NCI-H2029 (cell line): ENCODE results near the gene SLC29A3.

Source experiments
- DNase-seq: peaks from one replicate; lab custom pipeline; 2025; lab: John Stamatoyannopoulos, UW

SLC29A3 gene

GRCh38 chr10:71321386-71321785 is 2.3 kb downstream of the SLC29A3 start:
- DNase-seq = no peak

- DNase-seq = no peak
Measured at GRCh38 chr10:71323407-71323806, 4.3 kb downstream of the SLC29A3 start.

DNA sequence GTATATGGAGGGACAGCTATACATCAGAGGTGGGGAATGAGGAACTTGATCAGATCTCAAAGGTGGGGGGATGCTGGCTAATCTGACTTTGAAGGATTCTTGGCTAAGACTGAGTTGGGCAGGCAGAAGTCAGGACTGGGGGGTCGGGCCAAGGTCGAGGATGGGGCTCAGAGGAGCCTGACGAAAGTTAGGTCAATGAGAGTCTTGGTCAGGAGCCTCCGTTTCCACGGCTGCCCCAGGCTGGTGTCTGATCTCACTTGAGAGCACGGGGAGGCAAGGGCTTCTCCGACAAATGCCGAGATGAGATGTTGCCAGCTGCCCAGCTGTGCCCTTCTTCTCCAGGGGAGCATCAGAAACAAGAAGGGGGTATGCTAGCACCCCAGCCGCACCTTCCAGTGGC is 5.7 kb downstream of the SLC29A3 start:
- no peak for DNase-seq

DNA sequence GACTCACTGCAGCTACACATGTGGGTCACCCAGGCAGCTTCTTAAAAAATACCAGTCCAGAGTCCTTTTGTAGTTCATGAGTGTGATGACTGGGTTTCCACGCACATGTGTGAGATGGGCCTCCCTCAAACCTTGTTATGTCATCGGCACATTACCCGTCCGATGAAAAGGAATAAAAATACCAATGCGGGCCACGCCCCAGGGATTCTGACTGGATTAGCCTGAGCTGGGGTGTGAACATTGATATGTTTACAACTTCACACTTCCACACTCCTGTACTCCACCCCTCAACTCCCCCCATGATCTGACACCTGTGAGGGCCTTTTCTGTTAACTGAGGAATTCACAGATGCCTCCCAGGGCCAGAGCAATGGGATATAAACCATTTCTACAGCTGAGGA is 6.2 kb downstream of the SLC29A3 start:
- no peak for DNase-seq

DNA sequence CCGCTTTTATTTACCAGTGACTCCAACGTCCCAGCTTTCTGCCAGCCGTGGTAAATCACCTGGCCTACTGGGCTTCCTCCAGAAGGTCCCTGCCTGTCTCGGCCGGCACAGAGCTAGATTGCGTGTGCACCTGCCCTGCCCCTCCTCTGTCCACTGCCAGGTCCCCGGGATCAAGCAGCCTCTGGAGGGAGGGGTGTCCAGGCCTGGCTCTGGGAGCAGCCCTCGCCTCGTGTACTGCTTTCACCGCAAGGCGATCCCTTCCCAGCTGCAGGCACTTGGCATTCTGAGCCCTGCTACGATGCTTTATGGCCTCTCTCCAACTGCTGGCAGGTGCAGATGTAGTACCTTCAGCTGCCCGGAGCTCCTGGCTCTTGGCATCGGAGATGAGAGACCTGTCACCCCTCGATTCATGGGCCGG is 7.4 kb downstream of the SLC29A3 start:
- DNase-seq = peak; percentile 78

GRCh38 chr10:71330789-71331404 is 11.8 kb downstream of the SLC29A3 start:
- no peak for DNase-seq

DNA sequence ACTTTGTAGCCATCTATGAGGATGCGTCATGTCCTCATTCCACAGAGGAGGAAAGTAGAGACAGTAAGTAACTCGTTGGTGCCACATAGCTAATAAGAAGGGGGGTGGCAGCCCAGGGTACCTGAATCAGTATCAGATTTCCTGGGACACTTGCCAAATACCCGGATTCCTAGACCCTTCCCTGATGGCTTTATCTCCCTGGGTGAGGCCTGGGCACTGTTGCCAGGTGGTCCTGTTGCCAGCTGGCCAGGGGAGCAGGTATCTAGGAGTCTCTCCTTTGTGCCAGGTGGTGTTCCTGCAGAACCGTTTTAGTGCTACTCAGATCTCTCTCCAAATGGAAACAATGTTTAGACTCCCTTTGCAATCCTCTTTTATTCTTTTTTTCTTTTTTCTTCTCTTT is 12.7 kb downstream of the SLC29A3 start:
- peak; percentile 52 for DNase-seq

- DNase-seq = no peak
Measured at GRCh38 chr10:71332466-71332865, 13.4 kb downstream of the SLC29A3 start.

- no peak for DNase-seq
Measured at GRCh38 chr10:71333129-71333887, 14.2 kb downstream of the SLC29A3 start.

- no peak for DNase-seq
Measured at GRCh38 chr10:71334221-71334791, 15.2 kb downstream of the SLC29A3 start.

- no peak for DNase-seq
Measured at GRCh38 chr10:71335173-71335708, 16.2 kb downstream of the SLC29A3 start.

DNA sequence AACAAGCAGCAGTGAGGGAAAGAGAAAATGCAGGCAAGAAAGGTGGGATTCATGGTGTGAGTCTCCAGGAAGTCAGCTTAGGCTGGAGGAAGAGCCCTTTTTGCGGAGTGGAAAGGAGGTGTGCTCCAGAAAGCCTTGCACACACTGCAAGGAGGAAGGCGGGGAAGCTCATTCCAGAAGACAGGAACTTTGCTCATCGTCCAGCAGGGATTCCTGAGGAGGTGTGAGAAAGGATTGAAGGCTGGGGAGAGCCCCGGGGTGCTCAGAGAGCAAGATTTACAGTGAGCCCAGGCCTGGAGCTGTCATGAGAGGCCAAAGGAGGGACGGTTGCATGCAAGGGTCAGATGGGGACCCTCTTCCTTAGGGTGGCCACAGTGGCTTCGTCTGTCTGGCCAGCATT is 17.6 kb downstream of the SLC29A3 start:
- DNase-seq = no peak

- DNase-seq = no peak
Measured at GRCh38 chr10:71337219-71337701, 18.2 kb downstream of the SLC29A3 start.

- DNase-seq = no peak
Measured at GRCh38 chr10:71338728-71339495, 19.9 kb downstream of the SLC29A3 start.

DNA sequence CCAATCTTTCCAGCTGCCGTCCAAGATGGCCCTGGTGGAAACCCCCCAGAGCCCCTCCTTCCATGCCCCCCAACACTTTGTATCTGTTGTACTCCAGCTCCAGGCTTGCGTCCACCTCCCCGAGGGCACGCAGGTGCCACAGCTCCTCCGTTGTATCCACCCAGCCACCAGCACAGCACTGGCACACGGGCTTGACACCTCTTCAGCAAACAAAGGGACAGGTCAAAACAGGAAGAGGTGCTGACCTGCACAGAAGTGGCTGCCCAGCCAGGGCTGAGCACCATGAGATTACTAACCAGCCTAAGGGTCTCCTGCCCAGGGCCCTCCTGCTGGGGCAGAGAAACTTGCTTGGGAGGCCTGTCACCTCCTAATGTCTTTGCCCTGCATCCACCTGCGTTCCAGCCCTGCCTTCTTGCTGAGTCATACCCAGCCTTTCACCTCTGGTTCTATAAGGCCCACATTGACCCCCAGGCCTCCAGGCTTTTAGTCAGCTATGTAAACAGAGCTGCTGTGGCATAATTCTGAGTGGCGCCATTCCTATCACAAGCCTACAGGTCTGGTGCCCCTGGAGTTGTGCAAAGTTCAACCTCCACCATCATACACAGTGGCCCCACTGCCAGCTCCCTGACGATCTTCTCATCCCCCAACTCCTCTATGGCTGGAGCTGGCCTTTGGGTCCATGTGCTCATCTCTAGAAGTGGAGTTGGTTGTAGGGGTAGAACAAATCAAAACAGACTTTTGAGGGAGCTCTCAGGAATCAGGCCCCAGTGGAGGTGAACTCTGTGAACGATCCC is 20.9 kb downstream of the SLC29A3 start:
- DNase-seq = no peak

- DNase-seq = no peak
Measured at GRCh38 chr10:71342573-71343391, 23.7 kb downstream of the SLC29A3 start.

DNA sequence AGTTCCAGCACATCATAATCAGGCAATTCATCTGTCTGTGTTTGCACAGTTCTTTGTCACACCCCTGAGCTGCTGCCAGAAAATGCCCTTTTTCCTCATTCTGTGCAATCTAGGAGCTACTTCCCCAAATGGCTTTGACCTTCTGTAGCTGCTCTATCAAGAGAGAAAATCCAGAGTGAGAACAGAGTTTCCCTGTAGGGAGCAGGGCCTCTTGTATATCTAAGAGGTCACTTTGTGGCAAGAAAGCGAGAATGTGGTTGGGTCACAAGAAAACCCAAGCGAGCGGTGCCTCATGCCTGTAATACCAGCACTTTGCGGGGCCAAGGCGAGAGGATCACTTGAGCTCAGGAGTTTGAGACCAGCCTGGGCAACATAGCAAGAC is 24.3 kb downstream of the SLC29A3 start:
- DNase-seq = no peak

DNA sequence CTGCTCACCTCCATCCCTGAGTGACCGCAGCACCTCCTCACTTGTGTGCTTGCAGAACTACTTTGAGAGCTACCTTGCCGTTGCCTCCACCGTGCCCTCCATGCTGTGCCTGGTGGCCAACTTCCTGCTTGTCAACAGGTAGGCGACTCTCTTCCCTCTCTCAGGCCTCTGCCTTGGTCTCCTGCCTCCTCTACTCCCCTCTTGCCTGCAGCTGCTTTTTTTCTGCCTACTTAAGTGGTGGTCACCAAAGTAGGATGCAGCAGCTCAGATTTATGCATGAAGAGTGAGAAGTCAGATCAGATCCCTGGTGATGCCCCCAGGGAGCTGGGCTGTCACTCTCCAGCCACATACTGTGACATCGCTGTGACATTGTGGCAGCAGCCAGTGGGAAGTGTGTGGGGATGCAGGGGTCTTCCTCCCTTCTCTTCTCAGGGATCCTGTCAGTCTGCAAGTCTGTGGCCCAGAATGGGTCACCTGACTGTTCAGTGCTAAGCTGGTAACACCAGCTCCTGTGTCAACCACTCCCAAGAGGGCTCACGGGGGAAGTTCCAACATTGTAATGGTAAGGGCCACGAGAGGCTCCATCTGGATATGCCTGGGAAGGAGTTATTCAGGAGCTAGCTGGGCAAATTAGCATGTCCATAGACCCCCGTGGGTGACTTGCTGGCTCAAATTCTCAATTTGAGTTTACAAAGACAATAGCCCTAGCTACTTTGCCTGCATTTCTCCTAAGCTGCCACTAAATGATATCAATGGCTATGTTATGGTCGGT is 25.3 kb downstream of the SLC29A3 start:
- no peak for DNase-seq

DNA sequence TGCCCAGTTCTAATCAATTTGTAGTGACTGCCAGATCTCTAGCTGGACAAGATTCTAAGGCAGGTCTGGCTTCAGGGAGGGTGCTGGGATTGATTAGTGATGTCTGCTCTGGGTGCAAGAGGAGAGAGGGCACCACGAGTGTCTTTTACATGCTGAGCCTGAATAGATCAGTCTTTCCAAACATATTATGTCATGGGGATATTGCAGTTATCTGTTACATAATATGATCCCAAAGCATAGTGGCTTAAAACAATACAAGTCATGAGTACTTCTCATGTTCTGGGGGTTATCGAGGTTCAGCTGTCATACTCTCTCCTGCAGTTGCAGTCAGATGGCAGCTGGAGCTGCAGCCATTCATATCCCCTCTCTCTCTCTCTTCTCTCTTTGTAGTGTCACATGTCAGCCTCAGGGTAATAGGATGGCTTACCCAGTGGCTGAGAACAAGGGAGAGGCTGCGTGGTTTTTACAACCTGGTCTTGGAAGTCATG is 26.0 kb downstream of the SLC29A3 start:
- no peak for DNase-seq

DNA sequence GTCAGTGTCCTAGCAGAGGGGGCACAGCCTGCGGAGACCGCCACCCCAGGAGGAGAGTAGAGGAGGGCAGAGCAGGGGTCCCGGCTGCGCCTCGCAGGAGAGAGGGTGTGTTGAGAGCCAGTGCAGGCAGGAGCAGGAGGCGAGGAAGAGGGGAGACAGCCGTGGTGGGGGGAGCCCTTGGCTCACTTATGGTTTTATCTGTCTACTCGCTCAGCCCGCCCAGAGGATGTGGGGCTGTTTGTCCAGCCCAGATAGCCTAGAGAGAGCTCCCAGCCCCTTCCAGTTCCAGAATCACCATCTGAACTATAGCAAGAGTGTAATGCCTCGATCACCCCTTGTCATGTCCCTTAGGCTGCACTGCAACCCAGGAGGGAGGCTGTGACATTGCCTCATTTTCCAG is 26.6 kb downstream of the SLC29A3 start:
- no peak for DNase-seq
